ENCODE data around the gene GTPBP6. TPM values are rescaled to one million over a fixed set of nuclear protein-coding genes. Genes with fewer than 3 reads are reported as not detected.
"Not testable (repeated sequence)": the region's sequence is repeated elsewhere in the genome, so short reads cannot be mapped to it uniquely, and the experiment has no call there.

The GTPBP6 gene
- total RNA-seq, 2 donors from 2014 or later = 50.0 to 56.9 TPM

DNA sequence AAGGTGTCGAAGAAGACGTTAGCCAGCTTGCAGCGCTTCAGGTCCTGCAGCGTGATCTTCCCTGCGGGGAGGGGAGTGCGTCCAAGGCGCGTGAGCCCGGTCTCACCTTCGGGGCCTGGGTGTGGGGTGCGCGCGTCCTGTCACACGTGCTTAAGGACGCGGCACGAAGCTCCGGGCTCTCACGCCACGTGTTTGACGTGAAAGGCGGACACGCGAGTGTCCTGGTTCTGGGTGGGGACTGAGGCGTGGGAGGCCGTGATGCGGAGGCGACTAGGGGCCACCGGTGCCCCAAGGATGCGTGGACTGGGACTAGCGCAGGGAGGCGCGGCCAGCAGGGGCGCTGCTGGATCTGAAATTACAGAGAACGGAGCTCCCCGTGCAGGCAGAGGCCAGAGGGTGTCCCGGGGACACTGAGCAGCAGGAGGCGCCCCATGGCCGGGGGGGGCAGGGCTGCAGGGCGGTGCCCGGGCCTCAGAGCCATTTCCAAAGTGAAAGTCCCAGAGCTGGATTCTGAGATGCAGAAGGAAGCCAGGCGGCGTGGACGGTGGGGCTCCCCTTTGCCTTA lies 20.3 kb upstream of the GTPBP6 start:
- peak in 1 of 2 donors; percentile 21 for DNase-seq

DNA sequence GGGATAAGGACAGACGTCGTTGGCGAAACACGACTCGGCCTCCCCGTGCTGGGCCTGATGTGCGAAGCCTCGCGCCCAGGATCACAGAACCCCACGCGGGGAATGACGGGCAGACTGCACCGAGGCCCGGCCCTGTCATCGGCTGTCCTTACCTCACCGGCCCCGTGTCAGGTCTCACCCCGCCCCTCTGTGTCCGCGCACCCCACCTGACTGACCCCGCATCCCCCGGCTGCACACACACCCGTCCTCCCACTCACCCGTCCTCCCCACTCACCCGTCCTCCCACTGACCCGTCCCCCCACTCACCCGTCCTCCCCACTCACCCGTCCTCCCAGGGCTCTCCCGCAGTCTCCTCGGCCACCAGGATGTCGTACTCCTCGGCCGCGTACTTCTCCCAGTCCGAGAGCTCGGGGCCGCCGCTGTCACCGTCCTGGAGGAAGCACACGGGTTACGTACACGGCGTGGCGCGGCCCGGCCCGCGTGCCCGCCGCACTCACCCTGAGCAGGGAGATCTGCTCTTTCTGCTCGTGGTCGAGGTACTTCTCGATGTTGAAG lies 19.8 kb upstream of the GTPBP6 start:
- intact Hi-C loops (cut with DNase I, micrococcal nuclease) = no loop called here
- ATAC-seq (no peak), DNase-seq (peak in 1 of 2 donors; percentile 16)

More for the DNA sequence above, 20.3 kb upstream of the GTPBP6 start:
- no peak for ATAC-seq
- intact Hi-C loops (cut with DNase I, micrococcal nuclease) = no loop called here

GRCh38 chrX:337331-337831 lies 18.8 kb upstream of the GTPBP6 start:
- DNase-seq (peak in 1 of 2 donors; percentile 12), ATAC-seq (no peak)
- intact Hi-C loops (cut with DNase I, micrococcal nuclease) = no loop called here

DNA sequence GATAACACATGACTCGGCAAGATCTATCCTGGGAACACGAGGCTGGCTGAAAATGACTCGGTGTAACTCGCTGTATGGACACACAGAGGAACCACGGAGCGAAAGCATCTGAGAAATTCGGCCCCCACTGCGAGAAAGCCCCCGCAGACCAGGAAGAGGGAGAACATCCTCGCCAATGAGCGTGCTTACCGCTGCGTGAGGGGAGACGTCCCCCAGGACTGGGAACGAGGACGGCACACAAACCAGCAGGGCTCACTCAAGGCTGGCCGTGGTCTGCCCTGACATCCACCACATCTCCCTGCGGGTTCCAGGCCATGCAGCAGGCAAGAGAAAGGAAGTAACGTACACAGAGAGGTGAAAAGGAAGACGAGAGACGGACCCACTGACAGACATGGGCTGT lies 17.6 kb upstream of the GTPBP6 start:
- ATAC-seq (no peak), DNase-seq (no peak)
- intact Hi-C loops (cut with DNase I, micrococcal nuclease) = no loop called here

GRCh38 chrX:335758-336155 lies 17.2 kb upstream of the GTPBP6 start:
- no peak for ATAC-seq
- peak in 1 of 2 donors; percentile 15 for DNase-seq
- intact Hi-C loops (cut with DNase I, micrococcal nuclease) = no loop called here

DNA sequence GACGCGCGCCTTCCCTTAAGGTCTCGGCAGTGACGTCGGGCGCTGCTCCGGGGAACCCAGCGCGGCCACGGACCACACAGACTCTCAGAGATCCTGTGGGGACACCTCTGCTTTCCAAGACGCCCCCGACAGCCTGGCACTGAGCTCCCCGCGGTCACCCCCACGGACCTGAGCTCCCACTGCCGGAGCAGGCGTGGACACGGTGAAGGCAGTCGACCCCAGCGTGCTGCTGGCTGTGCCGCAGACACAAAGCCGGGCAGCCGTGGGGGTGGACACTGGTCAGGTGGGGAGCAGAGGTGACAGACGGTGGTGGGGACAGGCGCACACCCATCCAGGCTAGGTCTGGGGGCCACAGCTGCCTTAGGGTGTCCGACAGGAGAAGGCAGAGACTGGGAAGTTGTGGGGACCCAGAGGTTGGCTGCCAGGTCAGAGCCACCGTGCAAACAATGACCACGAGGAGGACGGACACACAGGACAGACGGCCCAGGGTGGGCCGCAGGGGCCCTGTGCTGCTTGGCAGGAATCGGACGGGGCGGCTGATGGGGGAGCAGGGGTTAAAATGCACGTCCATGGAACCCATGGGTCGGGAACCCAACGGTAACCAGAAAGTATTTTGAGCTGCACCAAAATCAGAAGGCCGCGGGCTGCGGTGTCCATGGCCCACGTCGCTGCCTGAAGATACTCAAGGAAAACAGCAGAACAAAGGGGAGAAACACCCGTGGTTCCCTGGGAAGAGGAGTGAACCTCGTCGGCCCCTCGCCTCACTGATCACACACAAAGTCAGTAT lies 16.6 kb upstream of the GTPBP6 start:
- ATAC-seq = no peak
- DNase-seq = peak in 1 of 2 donors; percentile 24
- intact Hi-C loops (cut with DNase I, micrococcal nuclease) = no loop called here

DNA sequence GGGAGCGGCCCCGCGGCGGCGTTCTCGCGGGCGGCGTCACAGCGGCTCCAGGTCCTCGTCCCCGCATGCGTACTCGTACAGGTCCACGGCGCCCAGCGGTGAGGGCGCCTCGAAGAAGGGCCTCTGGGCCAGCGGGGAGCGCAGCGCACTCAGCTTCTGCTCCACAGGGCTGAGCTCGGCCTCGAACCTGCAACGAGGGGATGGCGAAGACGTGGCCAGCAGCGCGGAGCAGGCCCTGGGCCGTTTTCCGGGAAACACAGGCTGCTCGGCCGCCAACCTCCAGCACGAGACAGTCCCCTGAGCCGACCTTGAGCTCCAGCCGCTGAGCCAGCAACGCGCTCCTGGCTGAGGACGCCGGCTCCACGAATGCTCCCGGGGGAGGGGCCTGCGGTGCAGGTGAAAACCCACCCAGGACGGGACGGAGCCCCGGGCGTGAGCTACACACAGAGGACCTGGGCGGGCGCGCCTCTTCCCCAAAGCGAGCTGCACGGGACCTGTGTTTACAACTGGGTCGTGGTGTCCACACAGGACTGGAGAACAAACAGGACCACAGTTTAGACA lies 15.8 kb upstream of the GTPBP6 start:
- peak in 1 of 2 donors; percentile 14 for DNase-seq
- no peak for ATAC-seq
- intact Hi-C loops (cut with DNase I, micrococcal nuclease) = no loop called here

GRCh38 chrX:333611-334311 lies 15.2 kb upstream of the GTPBP6 start:
- DNase-seq = peak in 1 of 2 donors; percentile 14
- ATAC-seq = no peak
- intact Hi-C loops (cut with DNase I, micrococcal nuclease) = no loop called here

- no peak for ATAC-seq
- peak in 1 of 2 donors; percentile 15 for DNase-seq
- intact Hi-C loops (cut with DNase I, micrococcal nuclease) = no loop called here
Observed at GRCh38 chrX:332916-333610, 14.5 kb upstream of the GTPBP6 start.

- DNase-seq (peak in 1 of 2 donors; percentile 18), ATAC-seq (no peak)
- intact Hi-C loops (cut with DNase I, micrococcal nuclease) = no loop called here
Observed at GRCh38 chrX:332496-332860, 13.9 kb upstream of the GTPBP6 start.

DNA sequence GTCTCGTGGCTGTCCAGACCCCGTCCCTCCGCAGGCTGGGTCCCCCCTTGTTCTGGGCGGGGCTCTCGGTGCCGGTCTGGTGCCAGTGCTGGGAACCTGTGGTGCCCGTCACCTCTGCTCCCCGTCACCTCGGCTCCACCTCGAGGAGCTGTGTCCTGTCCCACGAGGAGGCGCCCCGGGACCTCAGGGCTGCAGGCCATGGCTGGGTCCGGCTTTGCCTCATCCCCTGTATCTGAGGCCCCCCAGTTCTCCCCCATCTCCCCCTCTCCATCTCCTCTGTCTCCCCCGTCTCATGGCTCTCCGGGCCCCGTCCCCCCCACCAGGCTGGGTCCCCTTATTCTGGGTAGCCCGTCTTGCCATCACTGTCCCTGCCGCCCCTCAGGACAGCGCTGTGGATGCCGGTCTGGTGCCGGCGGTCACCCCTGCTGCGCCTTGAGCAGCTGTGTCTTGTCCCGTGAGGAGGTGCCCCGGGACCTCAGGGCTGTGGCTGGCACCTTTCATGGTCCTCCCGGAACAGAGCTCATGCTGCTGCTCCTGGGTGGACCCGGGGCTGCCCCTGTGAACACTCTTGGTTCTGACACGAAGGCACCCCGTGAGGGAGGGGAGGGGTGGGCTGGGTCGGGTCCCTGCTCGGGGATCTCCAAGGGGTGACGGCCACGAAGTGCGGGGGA lies 13.4 kb upstream of the GTPBP6 start:
- intact Hi-C loops (cut with DNase I, micrococcal nuclease) = no loop called here
- ATAC-seq (peak; percentile 24), DNase-seq (peak in 1 of 2 donors; percentile 16)

DNA sequence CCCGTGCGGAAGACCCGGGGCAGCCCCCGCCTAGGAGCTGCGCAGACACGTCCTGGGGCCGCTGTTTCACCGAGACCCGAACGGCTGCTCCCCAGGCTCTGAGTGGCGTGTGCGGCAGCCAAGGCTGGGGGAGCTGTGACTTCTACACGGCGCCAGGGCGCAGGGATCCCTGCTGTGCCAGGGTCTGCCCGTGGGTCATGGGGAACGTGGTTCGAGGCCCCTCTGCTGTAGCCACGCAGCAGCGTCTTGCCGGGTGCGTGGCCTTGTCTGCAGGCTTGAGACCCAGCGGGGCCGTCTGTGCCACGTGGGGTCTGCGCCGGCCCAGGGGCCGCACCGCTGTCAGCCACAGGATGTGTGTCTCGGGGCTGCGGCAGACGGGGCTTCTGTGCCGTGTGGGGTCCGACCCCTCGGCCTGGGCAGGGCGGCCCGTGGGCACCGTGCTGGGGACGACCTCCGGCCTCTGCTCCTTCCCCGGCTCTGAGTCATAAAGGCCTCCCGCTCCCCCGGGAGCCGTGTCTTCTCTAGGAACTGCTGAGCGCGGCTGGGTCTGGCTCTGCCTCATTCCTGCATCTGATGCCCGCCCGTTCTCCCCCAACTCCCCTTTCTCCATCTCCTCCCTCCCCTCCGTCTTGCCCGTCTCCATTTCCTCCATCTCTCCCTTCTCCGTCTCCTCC lies 12.7 kb upstream of the GTPBP6 start:
- DNase-seq (peak in 1 of 2 donors; percentile 21), ATAC-seq (peak; percentile 37)
- intact Hi-C loops (cut with DNase I, micrococcal nuclease) = no loop called here

GRCh38 chrX:330726-331150 lies 12.1 kb upstream of the GTPBP6 start:
- DNase-seq = peak in 1 of 2 donors; percentile 4
- intact Hi-C loops (cut with DNase I, micrococcal nuclease) = no loop called here
- ATAC-seq = peak; percentile 5

GRCh38 chrX:330141-330725 lies 11.6 kb upstream of the GTPBP6 start:
- peak in 1 of 2 donors; percentile 17 for DNase-seq
- intact Hi-C loops (cut with DNase I, micrococcal nuclease); ATAC-seq: not testable (repeated sequence)

GRCh38 chrX:329291-329910 lies 10.8 kb upstream of the GTPBP6 start:
- DNase-seq (peak in 1 of 2 donors; percentile 20), ATAC-seq (no peak)
- intact Hi-C loops (cut with DNase I, micrococcal nuclease) = no loop called here

- DNase-seq (peak in 1 of 2 donors; percentile 20), ATAC-seq (no peak)
- intact Hi-C loops (cut with DNase I, micrococcal nuclease) = no loop called here
Observed at GRCh38 chrX:327660-328126, 9.1 kb upstream of the GTPBP6 start.

Measured in left colon (tissue), 2 donors.